Body of pancreas (tissue), 4 donors: ENCODE measurements around the gene CTIF. TPM values are rescaled to one million over a fixed set of nuclear protein-coding genes. Genes with fewer than 3 reads are reported as not detected.
A peak's percentile ranks its signal among the peaks of the same experiment; 100 is the strongest.

Source experiments
- ATAC-seq: fragments of 150-250 bp; one replicate; pipeline ENCODE4 v1.9.1; 2016
- DNase-seq, 4 donors: peaks; one replicate each; pipeline ENCODE4 v3.0.0-alpha.2; 2019
- H3K27ac ChIP-seq, 4 donors: fragments of 200-600 bp; sonication (generic); 1 replicate in 3 of 4; 2 replicates in 1 of 4; pipeline versions ENCODE4 v1.5.1 to v1.6.1; 2016 to 2019; ENCODE audit warnings: mild to moderate bottlenecking in 1 of 4, mixed read lengths in 1 of 4, moderate library complexity in 1 of 4
- H3K27me3 ChIP-seq, 2 donors: fragments of 200-600 bp; sonication (generic); one replicate each; pipeline ENCODE4 v1.6.0; 2016; ENCODE audit warnings: mild to moderate bottlenecking in 1 of 2
- H3K36me3 ChIP-seq, 2 donors: fragments of 200-600 bp; sonication (generic); replicated peaks in 1 of 2; 2 replicates each; pipeline ENCODE4 v1.5.1; 2016; ENCODE audit warnings: low read depth in 2 of 2; ENCODE audit not compliant: insufficient read depth in 1 of 2
- H3K4me1 ChIP-seq: fragments of 200-600 bp; sonication (generic); one replicate; pipeline ENCODE4 v1.6.0; 2016
- H3K4me3 ChIP-seq, 2 donors: fragments of 200-600 bp; sonication (generic); 1 replicate in 1 of 2; 2 replicates in 1 of 2; pipeline ENCODE4 v1.5.1; 2016 to 2019
- H3K9me3 ChIP-seq, 3 donors: fragments of 200-600 bp; sonication (generic); 1 replicate in 2 of 3; 2 replicates in 1 of 3; pipeline ENCODE4 v1.5.1; 2016
- POLR2A ChIP-seq, 3 donors: fragments of 450-650 bp; IDR thresholded peaks; one replicate each; pipeline ENCODE4 v1.6.1; 2016; ENCODE audit warnings: antibody characterized with exemption in 3 of 3, mild to moderate bottlenecking in 2 of 3
- WGBS, 2 donors: methylation state at CpG; one replicate each; pipeline ENCODE4 v1.1.5; 2017; 5-methylcytosine and 5-hydroxymethylcytosine counted together
- intact Hi-C: fragments of 100-400 bp; cut with DNase I; formaldehyde crosslinking; loops from one replicate; pipeline ENCODE4 v1.15.1; 2023
- total RNA-seq, 2 donors: library from RNA; depleted of rRNA; stranded (reverse); fragments of >200 nt; gene quantifications; one replicate each; pipeline ENCODE4 v1.1.0, GENCODE V29; 2016
- TF ChIP-seq, protein P1 (sequence below), 7 experiments: fragments of 450-650 bp in 4 of 7; fragments of 200-600 bp in 3 of 7; sonication (generic) in 3 of 7; IDR thresholded peaks; one replicate each; pipeline ENCODE4 v1.5.1; 2016 to 2019; ENCODE audit warnings: antibody characterized with exemption in 7 of 7

The CTIF gene
- total RNA-seq, 2 donors from 2014 or later: 18.7 to 24.4 TPM

DNA sequence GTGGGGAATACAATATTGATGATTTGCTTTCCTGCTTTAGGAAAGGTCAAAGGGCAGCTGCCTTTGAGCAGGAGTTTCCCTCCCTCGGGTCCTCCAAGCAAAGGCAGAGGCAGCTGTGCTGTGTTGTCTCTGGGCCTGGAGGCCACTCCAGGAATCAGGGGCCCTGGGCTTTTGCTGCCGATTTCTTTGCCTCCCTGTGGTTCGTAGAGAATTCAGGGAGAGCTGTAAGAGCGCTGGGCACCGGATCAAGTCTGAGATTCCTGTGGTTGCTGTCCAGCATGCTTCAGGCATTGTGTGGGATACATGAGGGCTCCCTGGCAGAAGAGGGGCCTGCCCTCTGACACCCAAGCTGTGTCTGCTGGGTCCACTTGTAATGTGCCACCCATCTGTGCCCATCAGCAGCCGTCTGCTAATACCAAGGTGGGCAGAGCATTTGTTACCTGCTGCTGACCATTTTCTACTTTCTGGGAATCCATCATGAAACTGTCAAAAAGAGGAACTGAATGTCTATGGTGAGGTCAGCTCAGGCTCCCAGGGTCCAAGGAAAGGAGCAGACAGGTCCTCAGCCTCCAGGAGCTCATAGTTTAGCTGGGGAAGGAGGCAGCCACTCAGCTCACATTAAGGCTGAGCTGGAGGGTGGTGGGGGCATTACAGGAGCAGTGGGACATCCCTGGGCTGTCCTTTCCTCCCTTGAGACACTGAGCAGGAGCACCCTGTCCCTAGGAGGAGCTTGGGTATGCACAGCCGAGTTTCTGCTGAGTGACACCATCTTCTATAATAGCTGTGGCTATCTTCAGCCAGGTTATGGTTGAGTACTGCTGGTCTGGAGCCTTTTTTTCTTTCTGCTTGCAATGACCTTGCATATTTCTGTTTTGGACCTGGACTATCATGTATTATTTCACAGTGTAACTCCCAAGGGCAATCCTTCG is 68.5 kb downstream of the CTIF start:
- H3K4me1 ChIP-seq: peaks cover 4% of the 10 kb centered on the region
- 70 to 77% methylated on average over 5 to 7 of the region's 8 CpGs for WGBS, 2 donors
- H3K36me3 ChIP-seq: no peaks in the 10 kb centered on the region
- ATAC-seq (no peak), DNase-seq (peak in 3 of 4 donors; percentile 15 to 36 (median 35))
- no peak overlapping the region for H3K4me3 ChIP-seq
- intact Hi-C loops: no loop called here
- TF ChIP-seq, protein P1, sequence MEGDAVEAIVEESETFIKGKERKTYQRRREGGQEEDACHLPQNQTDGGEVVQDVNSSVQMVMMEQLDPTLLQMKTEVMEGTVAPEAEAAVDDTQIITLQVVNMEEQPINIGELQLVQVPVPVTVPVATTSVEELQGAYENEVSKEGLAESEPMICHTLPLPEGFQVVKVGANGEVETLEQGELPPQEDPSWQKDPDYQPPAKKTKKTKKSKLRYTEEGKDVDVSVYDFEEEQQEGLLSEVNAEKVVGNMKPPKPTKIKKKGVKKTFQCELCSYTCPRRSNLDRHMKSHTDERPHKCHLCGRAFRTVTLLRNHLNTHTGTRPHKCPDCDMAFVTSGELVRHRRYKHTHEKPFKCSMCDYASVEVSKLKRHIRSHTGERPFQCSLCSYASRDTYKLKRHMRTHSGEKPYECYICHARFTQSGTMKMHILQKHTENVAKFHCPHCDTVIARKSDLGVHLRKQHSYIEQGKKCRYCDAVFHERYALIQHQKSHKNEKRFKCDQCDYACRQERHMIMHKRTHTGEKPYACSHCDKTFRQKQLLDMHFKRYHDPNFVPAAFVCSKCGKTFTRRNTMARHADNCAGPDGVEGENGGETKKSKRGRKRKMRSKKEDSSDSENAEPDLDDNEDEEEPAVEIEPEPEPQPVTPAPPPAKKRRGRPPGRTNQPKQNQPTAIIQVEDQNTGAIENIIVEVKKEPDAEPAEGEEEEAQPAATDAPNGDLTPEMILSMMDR (IDR thresholded peaks at IDR 0.05): no peak
- no peak for TF ChIP-seq POLR2A (IDR thresholded peaks at IDR 0.05)
- no peak overlapping the region for H3K27ac ChIP-seq
- no peaks in the 10 kb centered on the region for H3K9me3 ChIP-seq
- H3K27me3 ChIP-seq: no peaks in the 10 kb centered on the region

- H3K27ac ChIP-seq: no peak overlapping the region
- ATAC-seq (no peak), DNase-seq (no peak)
- no peaks in the 10 kb centered on the region for H3K9me3 ChIP-seq
- no peak overlapping the region for H3K4me3 ChIP-seq
- intact Hi-C loops: no loop called here
- no peaks in the 10 kb centered on the region for H3K36me3 ChIP-seq
- TF ChIP-seq, protein P1 (IDR thresholded peaks at IDR 0.05): no peak
- TF ChIP-seq POLR2A (IDR thresholded peaks at IDR 0.05): no peak
- H3K27me3 ChIP-seq: no peaks in the 10 kb centered on the region
- WGBS, 2 donors: 70 to 92% methylated on average over 2 to 5 of the region's 5 CpGs
- H3K4me1 ChIP-seq: peaks cover 4% of the 10 kb centered on the region
Observed at GRCh38 chr18:48608581-48608980, 69.8 kb downstream of the CTIF start.

DNA sequence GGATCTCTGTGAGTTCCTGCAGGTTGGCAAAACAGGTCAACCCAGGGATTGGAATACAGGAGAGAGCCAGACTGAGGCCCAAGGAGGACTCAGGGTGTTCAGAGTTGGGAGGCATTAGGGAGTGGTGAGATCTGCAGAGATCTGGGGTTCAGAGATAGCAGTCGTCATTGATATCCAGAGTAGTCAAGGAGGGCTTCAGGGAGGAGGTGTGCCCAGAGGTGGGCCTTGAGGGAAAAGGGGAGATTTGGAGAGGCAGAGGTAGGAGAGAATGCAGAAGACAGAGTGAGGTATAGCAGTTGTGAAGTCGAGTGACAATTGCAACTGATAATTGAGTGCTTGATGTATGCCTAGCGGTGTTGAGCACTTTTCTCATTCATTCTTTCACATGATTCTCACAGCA is 70.3 kb downstream of the CTIF start:
- ATAC-seq: no peak
- no peak for DNase-seq
- WGBS, 2 donors: 86 to 94% methylated on average over 3 of the region's 3 CpGs

GRCh38 chr18:48609820-48610815 is 71.3 kb downstream of the CTIF start:
- Histone ChIP-seq H3K9me3 (no peaks in the 10 kb centered on the region), H3K27ac (no peak overlapping the region), H3K4me1 (peaks cover 4% of the 10 kb centered on the region), H3K36me3 (no peaks in the 10 kb centered on the region), H3K4me3 (no peak overlapping the region), H3K27me3 (no peaks in the 10 kb centered on the region)
- DNase-seq (no peak), ATAC-seq (no peak)
- WGBS, 2 donors: 89 to 91% methylated on average over 17 of the region's 17 CpGs
- intact Hi-C loops: no loop called here
- TF ChIP-seq, protein P1 (IDR thresholded peaks at IDR 0.05): no peak

More for the DNA sequence above, 70.3 kb downstream of the CTIF start:
- Histone ChIP-seq H3K4me1 (peaks cover 4% of the 10 kb centered on the region), H3K36me3 (no peaks in the 10 kb centered on the region), H3K9me3 (no peaks in the 10 kb centered on the region), H3K27ac (no peak overlapping the region), H3K27me3 (no peaks in the 10 kb centered on the region), H3K4me3 (no peak overlapping the region)
- intact Hi-C loops: no loop called here
- no peak for TF ChIP-seq POLR2A (IDR thresholded peaks at IDR 0.05)
- TF ChIP-seq, protein P1 (IDR thresholded peaks at IDR 0.05): no peak
